ENCODE measurements around the gene CYTH4. TPM values are rescaled to one million over a fixed set of nuclear protein-coding genes. Genes with fewer than 3 reads are reported as not detected.

The CYTH4 gene
- total and polyA plus RNA-seq, 2 of the 13 experiments (the other 11 are each of a cell fraction or from before 2014, with no cell fraction given), result not detected

GRCh38 chr22:37325039-37325395, 42.7 kb downstream of the CYTH4 start:
- ChIA-PET POLR2A (no interaction called here), CTCF (ENCODE audit: low intra/inter-chr PET ratio, low total read pairs) (no interaction called here)
- Histone ChIP-seq H3K9ac (ENCODE audit: insufficient read depth, low read depth, low read length) (no peak overlapping the region), H3K9me3 (ENCODE audit: low read length) (no peaks in the 10 kb centered on the region), H3K27me3 (ENCODE audit: control insufficient read depth in 1 of 2, insufficient read depth in 2 of 2, low read length in 2 of 2) (peaks cover 1 to 2% of the 10 kb centered on the region in 2 experiments; a peak in 2 of 5 replicates), H3K27ac (ENCODE audit: extremely low read length, insufficient read depth, low read length) (no peak overlapping the region), H3K4me1 (ENCODE audit: insufficient read depth, low read length) (peaks cover 54% of the 10 kb centered on the region), H3K79me2 (ENCODE audit: insufficient read depth, low read length) (no peaks in the 10 kb centered on the region), H3K4me2 (ENCODE audit: low read depth, low read length) (no peak overlapping the region), H2AFZ (ENCODE audit: low read length) (no peak overlapping the region), H4K20me1 (ENCODE audit: insufficient read depth, low read length) (no peaks in the 10 kb centered on the region), H3K4me3 (replicated peaks in 1 of 3; ENCODE audit: insufficient read depth in 1 of 3, low read depth in 2 of 3, low read length in 3 of 3) (no peak overlapping the region), H3K36me3 (replicated peaks in 1 of 2; ENCODE audit: control insufficient read depth in 1 of 2, insufficient read depth in 2 of 2, low read length in 2 of 2) (no peaks in the 10 kb centered on the region)
- WGBS (ENCODE audit: low lambda C conversion rate), result 89% methylated on average over 21 of the region's 21 CpGs
- ATAC-seq, result no peak
- TF ChIP-seq ZMYM4 (CRISPR knock-in tag; IDR thresholded peaks at IDR 0.05) (no peak), ZNF670 (CRISPR knock-in tag; IDR thresholded peaks at IDR 0.05; ENCODE audit: borderline replicate concordance) (no peak), NFE2L2 (IDR thresholded peaks at IDR 0.05; ENCODE audit: low read length) (no peak), NFIC (IDR thresholded peaks at IDR 0.05; ENCODE audit: low read length) (no peak), CERS6 (CRISPR knock-in tag; IDR thresholded peaks at IDR 0.05) (no peak), BHLHE40 (IDR thresholded peaks at IDR 0.05; ENCODE audit: low read length) (no peak), KLF11 (CRISPR knock-in tag; IDR thresholded peaks at IDR 0.05) (no peak), ATF7 (IDR thresholded peaks at IDR 0.05) (no peak), ATF7 (CRISPR knock-in tag; IDR thresholded peaks at IDR 0.05) (no peak), RFX3 (CRISPR knock-in tag; IDR thresholded peaks at IDR 0.05) (no peak), ATRX (CRISPR knock-in tag; IDR thresholded peaks at IDR 0.05; ENCODE audit: borderline replicate concordance) (no peak), ZMYM2 (CRISPR knock-in tag; IDR thresholded peaks at IDR 0.05) (no peak)
- FAIRE-seq, result no peak
- BruUV-seq (replicated peaks), result no TSS peak
- intact Hi-C loops (cut with micrococcal nuclease; ENCODE audit: unreplicated experiment), result no loop called here
- in situ Hi-C loops (cut with HindIII; ENCODE audit: extremely low pct_ligation_motif_present, low pct_unique_long_range_greater_than_20kb), result loop anchor here (10.0 kb wide), 1 partner anchor 260 kb away; the partner anchor contains the start of gene LGALS2
- DNase-seq (ENCODE audit: low spot score), result no peak
